Measurements from ENCODE around the gene PDE3A. TPM values are rescaled to one million over a fixed set of nuclear protein-coding genes. Genes with fewer than 3 reads are reported as not detected.

Gene PDE3A
- total RNA-seq, 1 experiment from 2014 or later = 0.80 TPM

- no TSS peak for BruUV-seq (replicated peaks)
- intact Hi-C loops (cut with micrococcal nuclease; ENCODE audit: unreplicated experiment) = no loop called here
- POLR2A ChIA-PET (ENCODE audit: low non-redundant PET) = no interaction called here
- Histone ChIP-seq H3K4me3 (ENCODE audit: low read depth, low read length, poor library complexity, severe bottlenecking) (no peak overlapping the region), H3K27ac (ENCODE audit: low read depth, low read length, poor library complexity, severe bottlenecking) (no peak overlapping the region), H3K4me1 (ENCODE audit: insufficient read depth, low read length, poor library complexity, severe bottlenecking) (no peaks in the 10 kb centered on the region), H3K9me3 (ENCODE audit: low read depth, low read length, poor library complexity, severe bottlenecking) (no peaks in the 10 kb centered on the region), H3K27me3 (replicated peaks; ENCODE audit: insufficient read depth, low read depth, low read length, poor library complexity) (peaks cover 2% of the 10 kb centered on the region), H3K36me3 (ENCODE audit: insufficient read depth, low read length, poor library complexity, severe bottlenecking) (no peaks in the 10 kb centered on the region)
- TF ChIP-seq EZH2 (IDR thresholded peaks at IDR 0.05; ENCODE audit: borderline replicate concordance, low read depth, low read length, poor library complexity, severe bottlenecking) (no peak), CTCF (conservative IDR thresholded peaks at IDR 0.05; ENCODE audit: low read depth, low read length) (no peak)
- CTCF ChIA-PET = no interaction called here
- DNase-seq (ENCODE audit: low spot score) = no peak
These were observed 155.3 kb downstream of the PDE3A start for GRCh38 chr12:20523658-20524057.

- POLR2A ChIA-PET (ENCODE audit: low non-redundant PET) = no interaction called here
- BruUV-seq (replicated peaks) = no TSS peak
- intact Hi-C loops (cut with micrococcal nuclease; ENCODE audit: unreplicated experiment) = no loop called here
- CTCF ChIA-PET = no interaction called here
- no peak for DNase-seq (ENCODE audit: low spot score)
- H3K36me3 ChIP-seq (ENCODE audit: insufficient read depth, low read length, poor library complexity, severe bottlenecking) = no peaks in the 10 kb centered on the region
- no peak overlapping the region for H3K4me3 ChIP-seq (ENCODE audit: low read depth, low read length, poor library complexity, severe bottlenecking)
- TF ChIP-seq CTCF (conservative IDR thresholded peaks at IDR 0.05; ENCODE audit: low read depth, low read length) (no peak), EZH2 (IDR thresholded peaks at IDR 0.05; ENCODE audit: borderline replicate concordance, low read depth, low read length, poor library complexity, severe bottlenecking) (no peak)
- H3K9me3 ChIP-seq (ENCODE audit: low read depth, low read length, poor library complexity, severe bottlenecking) = no peaks in the 10 kb centered on the region
- no peak overlapping the region for H3K27ac ChIP-seq (ENCODE audit: low read depth, low read length, poor library complexity, severe bottlenecking)
- H3K4me1 ChIP-seq (ENCODE audit: insufficient read depth, low read length, poor library complexity, severe bottlenecking) = no peaks in the 10 kb centered on the region
- no peaks in the 10 kb centered on the region for H3K27me3 ChIP-seq (replicated peaks; ENCODE audit: insufficient read depth, low read depth, low read length, poor library complexity)
These were observed 155.8 kb downstream of the PDE3A start for GRCh38 chr12:20524113-20524512.

DNA sequence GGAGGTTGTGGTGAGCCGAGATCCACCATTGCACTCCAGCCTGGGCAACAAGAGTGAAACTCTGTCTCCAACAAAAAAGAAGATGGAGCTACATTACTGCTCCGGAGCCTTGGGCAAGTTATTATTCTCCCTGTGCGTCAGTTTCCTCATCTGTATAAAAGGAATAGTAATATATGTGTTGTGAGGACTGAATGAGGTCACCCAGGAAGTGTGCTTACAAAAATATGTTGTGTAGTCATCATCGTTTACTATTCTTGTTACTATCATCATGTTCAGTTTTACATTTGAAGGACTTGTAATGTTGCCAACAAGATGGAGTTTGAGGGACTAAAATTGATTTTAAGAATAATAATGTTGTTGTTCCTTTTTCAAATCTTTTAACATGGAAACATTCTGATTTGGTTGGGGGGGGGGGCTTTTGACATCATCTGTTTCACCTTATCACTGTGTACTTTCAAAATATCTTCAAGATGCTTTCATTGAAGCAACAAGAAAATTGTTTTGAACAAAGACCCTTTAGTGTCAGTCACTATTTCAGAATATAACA, 156.8 kb downstream of the PDE3A start:
- no TSS peak for BruUV-seq (replicated peaks)
- CTCF ChIA-PET = no interaction called here
- TF ChIP-seq EZH2 (IDR thresholded peaks at IDR 0.05; ENCODE audit: borderline replicate concordance, low read depth, low read length, poor library complexity, severe bottlenecking) = no peak
- no peak for TF ChIP-seq CTCF (conservative IDR thresholded peaks at IDR 0.05; ENCODE audit: low read depth, low read length)
- H3K9me3 ChIP-seq (ENCODE audit: low read depth, low read length, poor library complexity, severe bottlenecking) = no peaks in the 10 kb centered on the region
- H3K27me3 ChIP-seq (replicated peaks; ENCODE audit: insufficient read depth, low read depth, low read length, poor library complexity) = no peaks in the 10 kb centered on the region
- H3K27ac ChIP-seq (ENCODE audit: low read depth, low read length, poor library complexity, severe bottlenecking) = no peak overlapping the region
- DNase-seq (ENCODE audit: low spot score) = no peak
- POLR2A ChIA-PET (ENCODE audit: low non-redundant PET) = no interaction called here
- no peaks in the 10 kb centered on the region for H3K4me1 ChIP-seq (ENCODE audit: insufficient read depth, low read length, poor library complexity, severe bottlenecking)
- no peak overlapping the region for H3K4me3 ChIP-seq (ENCODE audit: low read depth, low read length, poor library complexity, severe bottlenecking)
- H3K36me3 ChIP-seq (ENCODE audit: insufficient read depth, low read length, poor library complexity, severe bottlenecking) = no peaks in the 10 kb centered on the region
- intact Hi-C loops (cut with micrococcal nuclease; ENCODE audit: unreplicated experiment) = no loop called here
